NCI-H146 treated with DMSO at 0.1 percent for 48 hours (cell line): ENCODE results near the gene ZKSCAN8.

Experiments
- DNase-seq: peaks from one replicate; lab custom pipeline; 2025; ENCODE audit not compliant: unreplicated experiment; lab: John Stamatoyannopoulos, UW

Gene ZKSCAN8

DNA sequence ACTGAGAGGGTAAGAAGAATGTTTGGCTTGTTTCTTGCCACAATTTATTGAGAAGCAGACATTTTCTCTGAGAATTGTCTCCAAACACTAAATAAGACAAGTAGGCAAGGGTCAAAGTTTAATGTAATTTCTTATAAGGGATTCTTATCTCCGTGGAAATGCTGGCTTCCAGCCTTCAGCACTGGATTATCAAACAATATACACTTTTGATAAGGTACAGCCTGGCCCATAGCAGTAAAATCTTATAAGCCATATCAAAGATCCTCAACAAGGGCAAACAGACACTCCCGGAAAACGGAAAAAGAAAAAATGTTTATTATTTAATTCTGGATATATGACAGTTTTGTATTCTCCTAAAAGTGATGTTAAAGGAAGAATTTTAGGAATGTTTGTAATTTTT, 64.8 kb downstream of the ZKSCAN8 start:
- DNase-seq, result no peak

DNA sequence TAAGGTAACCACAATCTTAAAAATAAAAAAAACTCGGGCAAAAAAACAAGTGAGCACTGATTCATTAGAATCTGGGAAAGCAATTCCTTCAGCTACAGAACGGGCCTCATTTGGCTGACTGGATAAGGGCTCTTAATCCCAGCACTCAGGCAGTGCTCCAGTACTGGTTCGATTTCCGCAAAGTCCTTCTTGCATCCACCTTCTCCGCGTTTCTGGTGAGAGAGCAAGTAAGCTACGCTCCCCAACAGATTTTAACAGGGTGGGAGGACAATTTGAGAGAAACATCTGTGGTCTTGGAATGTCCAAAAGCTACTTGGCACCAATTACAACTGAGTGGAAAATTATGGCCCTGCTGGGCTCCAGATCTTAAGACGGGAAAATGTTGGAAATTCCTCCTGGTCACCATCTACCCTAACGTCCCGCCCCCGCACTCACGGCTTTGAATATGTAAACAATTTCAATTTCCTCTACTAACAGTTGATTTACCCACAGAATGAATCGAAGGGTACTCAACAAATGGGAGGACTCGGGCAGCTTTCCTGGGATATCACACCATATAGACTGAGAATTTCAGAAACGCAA, 65.3 kb downstream of the ZKSCAN8 start:
- DNase-seq, result no peak

DNA sequence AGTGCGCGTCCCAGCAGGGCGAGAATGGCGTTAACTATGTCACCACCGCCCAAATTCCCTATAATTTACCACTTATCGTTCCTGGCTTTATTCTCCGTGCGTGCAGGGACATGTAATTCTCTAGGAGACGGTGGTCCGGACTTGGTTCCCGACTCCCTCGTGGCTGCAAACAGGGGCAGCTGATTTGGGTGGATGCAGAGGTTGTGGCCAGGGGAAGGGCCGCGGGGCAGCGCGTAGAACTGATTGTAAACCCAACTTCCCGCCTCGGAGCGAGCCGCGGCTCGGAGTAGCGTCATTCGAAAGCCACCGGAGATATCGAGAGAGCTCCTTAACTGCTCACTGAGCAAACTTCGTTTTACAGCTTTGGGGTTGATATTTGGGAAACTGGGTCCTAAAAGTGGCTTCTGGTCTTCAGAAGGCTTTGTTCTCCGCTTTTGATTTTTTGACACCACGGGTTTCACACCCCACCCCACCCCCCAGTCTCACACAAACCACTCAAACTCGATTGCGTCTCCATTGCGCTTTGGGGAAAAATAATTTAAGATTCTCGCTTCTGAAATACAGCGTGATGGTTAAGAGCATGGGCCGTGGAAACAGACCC, 65.9 kb downstream of the ZKSCAN8 start:
- no peak for DNase-seq

DNA sequence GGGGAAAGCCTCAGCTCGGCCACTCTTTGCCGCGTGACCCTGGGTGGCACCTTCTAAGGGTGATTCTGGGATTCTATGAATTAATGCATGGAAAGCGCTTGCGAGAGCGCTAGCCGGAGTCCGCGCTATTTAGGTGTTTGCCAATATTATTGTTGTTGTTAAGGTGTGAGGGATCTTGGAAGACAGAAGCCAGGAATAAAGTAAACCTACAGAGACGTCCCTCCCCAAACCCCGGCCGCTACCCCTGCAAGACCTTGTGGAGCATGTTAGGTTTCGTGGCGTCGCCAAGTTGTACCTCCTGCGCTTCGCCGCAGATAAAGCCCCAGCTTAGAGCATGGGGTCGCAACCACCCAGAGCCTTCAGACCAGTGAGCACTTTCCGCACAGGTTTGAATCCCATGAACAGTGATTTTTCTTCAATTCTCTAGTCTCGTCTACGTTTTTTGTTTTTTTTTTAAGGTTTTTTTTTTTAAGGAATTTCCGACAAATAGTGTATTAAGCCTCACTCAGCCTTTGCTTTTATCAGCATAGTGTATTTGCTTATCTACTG, 66.5 kb downstream of the ZKSCAN8 start:
- DNase-seq, result no peak
